Neuronal stem cell (in vitro differentiated cells): ENCODE measurements around the gene TXNL4A.

Experiments used
- DNase-seq: peaks from one replicate; pipeline ENCODE4 v3.0.0-alpha.2; 2013; ENCODE audit warnings: low spot score
- H2AFZ ChIP-seq: one replicate; pipeline ENCODE4 v1.6.1; 2013; ENCODE audit warnings: mild to moderate bottlenecking, low read length, inconsistent platforms
- H2AK5ac ChIP-seq: 2 replicates; pipeline ENCODE4 v1.6.1; 2013; ENCODE audit warnings: low read depth, mild to moderate bottlenecking, inconsistent platforms, low read length, moderate library complexity, mixed read lengths
- H2BK120ac ChIP-seq: 2 replicates; pipeline ENCODE4 v1.6.1; 2013; ENCODE audit warnings: low read depth, mild to moderate bottlenecking, inconsistent platforms, low read length, moderate library complexity, mixed read lengths
- H2BK12ac ChIP-seq: one replicate; pipeline ENCODE4 v1.6.1; 2013; ENCODE audit warnings: low read length, inconsistent platforms
- H2BK15ac ChIP-seq: 2 replicates; pipeline ENCODE4 v1.6.1; 2013; ENCODE audit warnings: mild to moderate bottlenecking, low read length, inconsistent platforms, mixed read lengths
- H2BK5ac ChIP-seq: one replicate; pipeline ENCODE4 v1.6.1; 2013; ENCODE audit warnings: inconsistent platforms, mild to moderate bottlenecking, low read length, moderate library complexity
- H3K14ac ChIP-seq: one replicate; pipeline ENCODE4 v1.6.1; 2013; ENCODE audit warnings: low read length, inconsistent platforms
- H3K18ac ChIP-seq: 2 replicates; pipeline ENCODE4 v1.6.1; 2013; ENCODE audit warnings: low read length, inconsistent platforms
- H3K23ac ChIP-seq: 2 replicates; pipeline ENCODE4 v1.6.1; 2013; ENCODE audit warnings: low read depth, mild to moderate bottlenecking, mixed read lengths, low read length, inconsistent platforms; ENCODE audit not compliant: poor library complexity
- H3K27ac ChIP-seq: replicated peaks from 3 replicates; pipeline ENCODE4 v1.5.1; 2013; ENCODE audit warnings: low read length, inconsistent platforms
- H3K27me3 ChIP-seq, 3 experiments: 2 replicates each; pipeline ENCODE4 v1.6.1; 2013; ENCODE audit warnings: low read length in 3 of 3, mild to moderate bottlenecking in 2 of 3, inconsistent platforms in 1 of 3, low read depth in 1 of 3, mixed read lengths in 1 of 3, moderate library complexity in 1 of 3; ENCODE audit not compliant: control insufficient read depth in 3 of 3, insufficient read depth in 3 of 3
- H3K36me3 ChIP-seq, 2 donors: replicated peaks in 1 of 2; 2 replicates each; pipeline ENCODE4 v1.6.1; 2013; ENCODE audit warnings: low read length in 2 of 2; ENCODE audit not compliant: control insufficient read depth in 2 of 2, insufficient read depth in 2 of 2
- H3K4ac ChIP-seq: 2 replicates; pipeline ENCODE4 v1.6.1; 2013; ENCODE audit warnings: inconsistent platforms, mild to moderate bottlenecking, low read length, moderate library complexity
- H3K4me1 ChIP-seq, 2 donors: 1 replicate in 1 of 2; 2 replicates in 1 of 2; pipeline ENCODE4 v1.6.1; 2013; ENCODE audit warnings: low read length in 2 of 2, low read depth in 1 of 2; ENCODE audit not compliant: control insufficient read depth in 2 of 2, insufficient read depth in 1 of 2
- H3K4me2 ChIP-seq: one replicate; pipeline ENCODE4 v1.6.1; 2013; ENCODE audit warnings: mild to moderate bottlenecking, low read length, inconsistent platforms; ENCODE audit not compliant: insufficient read depth, poor library complexity, severe bottlenecking
- H3K4me3 ChIP-seq, 2 donors: 2 replicates each; pipeline ENCODE4 v1.5.1; 2013; ENCODE audit warnings: low read length in 2 of 2, mild to moderate bottlenecking in 2 of 2, inconsistent platforms in 1 of 2, moderate library complexity in 1 of 2
- H3K79me1 ChIP-seq: one replicate; pipeline ENCODE4 v1.6.1; 2013; ENCODE audit warnings: low read depth, mild to moderate bottlenecking, inconsistent platforms, low read length, moderate library complexity
- H3K9ac ChIP-seq: one replicate; pipeline ENCODE4 v1.6.1; 2013; ENCODE audit warnings: mild to moderate bottlenecking, low read depth, low read length, inconsistent platforms; ENCODE audit not compliant: poor library complexity
- H3K9me3 ChIP-seq, 2 donors: replicated peaks in 1 of 2; 2 replicates each; pipeline versions ENCODE3 to v1.6.1; 2013; ENCODE audit warnings: low read length in 2 of 2, mild to moderate bottlenecking in 2 of 2, inconsistent platforms in 1 of 2, low read depth in 1 of 2, mixed read lengths in 1 of 2, moderate library complexity in 1 of 2; ENCODE audit not compliant: control insufficient read depth in 2 of 2, insufficient read depth in 1 of 2
- H4K8ac ChIP-seq: one replicate; pipeline ENCODE4 v1.6.1; 2013; ENCODE audit warnings: low read depth, mild to moderate bottlenecking, inconsistent platforms, low read length, moderate library complexity
- H4K91ac ChIP-seq: one replicate; pipeline ENCODE4 v1.6.1; 2013; ENCODE audit warnings: low read length, low read depth, mild to moderate bottlenecking, inconsistent platforms; ENCODE audit not compliant: poor library complexity
- WGBS, 2 donors: extraction: QIAGEN DNeasy Blood & Tissue Kit; methylation state at CpG; one replicate each; pipeline ENCODE4 v1.1.7; 2013; ENCODE audit warnings: missing lambda C conversion rate in 2 of 2, mixed read lengths in 1 of 2; ENCODE audit not compliant: insufficient read length in 2 of 2, insufficient replicate concordance in 1 of 2; ENCODE audit errors: extremely low coverage in 2 of 2; 5-methylcytosine and 5-hydroxymethylcytosine counted together

The TXNL4A gene

GRCh38 chr18:79921984-79922965 lies 66.1 kb downstream of the TXNL4A start:
- Histone ChIP-seq H3K18ac (no peak overlapping the region), H3K14ac (no peak overlapping the region), H2BK5ac (no peak overlapping the region), H2AK5ac (no peak overlapping the region), H2BK15ac (no peak overlapping the region), H4K91ac (no peak overlapping the region), H3K23ac (no peak overlapping the region), H3K4me2 (no peak overlapping the region), H3K4me1 (peaks cover 0 to 4% of the 10 kb centered on the region in 2 donors), H3K36me3 (peaks cover 0 to 52% of the 10 kb centered on the region in 2 donors), H3K4ac (no peak overlapping the region), H2BK12ac (no peak overlapping the region), H3K79me1 (peaks cover 12% of the 10 kb centered on the region), H3K9ac (no peak overlapping the region), H3K27ac (no peak overlapping the region), H3K9me3 (peaks cover 13 to 20% of the 10 kb centered on the region in 2 donors), H3K4me3 (no peak overlapping the region), H4K8ac (no peak overlapping the region), H2AFZ (no peak overlapping the region), H2BK120ac (no peak overlapping the region), H3K27me3 (no peaks in the 10 kb centered on the region)
- DNase-seq = no peak
- no CpG with 5 or more reads among the region's 24 CpGs for WGBS, 2 donors
